Osteoblast (primary cell): ENCODE data around the gene NPIPA2. TPM values are rescaled to one million over a fixed set of nuclear protein-coding genes. Genes with fewer than 3 reads are reported as not detected.
"Not testable (repeated sequence)": the region's sequence is repeated elsewhere in the genome, so short reads cannot be mapped to it uniquely, and the experiment has no call there.

Experiments used
- DNase-seq: peaks from one replicate; pipeline ENCODE4 v3.0.0; 2011; ENCODE audit warnings: low spot score, mixed read lengths; ENCODE audit not compliant: insufficient read length; ENCODE audit errors: missing footprints
- H2AFZ ChIP-seq: 2 replicates; pipeline ENCODE4 v1.6.0; 2011; ENCODE audit warnings: mild to moderate bottlenecking, low read length
- H3K27ac ChIP-seq: 2 replicates; pipeline ENCODE4 v1.5.1; 2011; ENCODE audit warnings: mild to moderate bottlenecking, low read depth, low read length, moderate library complexity
- H3K27me3 ChIP-seq: 2 replicates; pipeline ENCODE4 v1.6.0; 2012; ENCODE audit warnings: mild to moderate bottlenecking, control low read depth, inconsistent platforms, low read length, moderate library complexity; ENCODE audit not compliant: insufficient read depth
- H3K36me3 ChIP-seq: 2 replicates; pipeline ENCODE4 v1.5.1; 2011; ENCODE audit warnings: mild to moderate bottlenecking, low read length, control low read depth, moderate library complexity; ENCODE audit not compliant: insufficient read depth
- H3K4me1 ChIP-seq: 2 replicates; pipeline ENCODE4 v1.5.1; 2011; ENCODE audit warnings: mild to moderate bottlenecking, low read length, control low read depth, moderate library complexity; ENCODE audit not compliant: insufficient read depth
- H3K4me2 ChIP-seq: 2 replicates; pipeline ENCODE4 v1.6.0; 2011; ENCODE audit warnings: mild to moderate bottlenecking, low read length; ENCODE audit not compliant: insufficient read depth
- H3K4me3 ChIP-seq: fragments of 200-600 bp; sonication (generic); 3 replicates; pipeline ENCODE4 v1.5.1; 2012; ENCODE audit warnings: mild to moderate bottlenecking, low read length, inconsistent platforms; ENCODE audit not compliant: insufficient read depth
- H3K79me2 ChIP-seq: 2 replicates; pipeline ENCODE4 v1.6.0; 2012; ENCODE audit warnings: mild to moderate bottlenecking, low read length, control low read depth, inconsistent platforms; ENCODE audit not compliant: insufficient read depth
- H3K9me3 ChIP-seq: 2 replicates; pipeline ENCODE4 v1.5.1; 2011; ENCODE audit warnings: low read depth, low read length, control low read depth
- H4K20me1 ChIP-seq: 2 replicates; pipeline ENCODE4 v1.6.0; 2012; ENCODE audit warnings: mild to moderate bottlenecking, low read length, control low read depth; ENCODE audit not compliant: insufficient read depth
- total RNA-seq: library from RNA; depleted of rRNA; stranded (reverse); fragments of >200 nt; gene quantifications from 2 replicates; pipeline ENCODE4 v1.2.3, GENCODE V29; 2012

NPIPA2 gene
- total RNA-seq = 0.72 TPM in 1 of 2 replicates, not detected in the other

- H3K27ac ChIP-seq, H3K4me2 ChIP-seq, DNase-seq, H4K20me1 ChIP-seq, H3K36me3 ChIP-seq, H3K4me3 ChIP-seq, H3K79me2 ChIP-seq, H3K27me3 ChIP-seq, H2AFZ ChIP-seq, H3K4me1 ChIP-seq, H3K9me3 ChIP-seq: not testable (repeated sequence)
Observed at GRCh38 chr16:14742273-14743128, at the start of gene NPIPA2. Gene NPIPA2 (plus strand): TSS chr16:14742533. CDS start chr16:14748066, 5,533 bp downstream.

DNA sequence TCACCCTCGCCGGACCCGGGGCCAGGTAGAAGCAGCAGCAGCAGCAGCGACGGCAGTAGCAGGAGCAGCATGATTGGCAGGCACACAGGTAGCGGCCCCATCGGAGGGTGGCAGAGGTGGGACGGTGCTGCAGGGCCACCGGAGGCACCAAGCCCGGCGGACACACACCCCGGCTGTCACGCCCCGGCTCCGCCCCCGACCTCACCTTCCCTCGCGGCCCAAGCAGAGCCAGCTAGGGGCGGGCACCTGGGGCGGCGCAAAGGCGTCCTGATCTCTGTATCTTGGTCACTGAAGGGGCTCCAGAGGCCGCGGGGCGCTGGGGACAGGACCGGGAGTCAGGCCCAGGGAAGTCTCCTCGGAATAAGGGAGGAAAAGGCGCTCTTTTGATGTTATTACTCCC, 48.2 kb upstream of the NPIPA2 start, which contains the start of gene PLA2G10:
Gene PLA2G10 (minus strand): TSS at position 180 of the 400 bp plus-strand sequence. CDS start 79 bp downstream, at position 101.
- not testable (repeated sequence) for H3K27ac ChIP-seq, H3K27me3 ChIP-seq, H2AFZ ChIP-seq, H3K4me2 ChIP-seq, H3K36me3 ChIP-seq, DNase-seq, H3K4me3 ChIP-seq, H3K79me2 ChIP-seq, H3K4me1 ChIP-seq, H3K9me3 ChIP-seq, H4K20me1 ChIP-seq

GRCh38 chr16:14701859-14702258, 40.5 kb upstream of the NPIPA2 start:
- DNase-seq, H3K4me1 ChIP-seq, H3K27ac ChIP-seq, H3K4me2 ChIP-seq, H3K36me3 ChIP-seq, H3K9me3 ChIP-seq, H3K79me2 ChIP-seq, H4K20me1 ChIP-seq, H3K4me3 ChIP-seq, H2AFZ ChIP-seq, H3K27me3 ChIP-seq: not testable (repeated sequence)

- DNase-seq, H3K79me2 ChIP-seq, H4K20me1 ChIP-seq, H3K36me3 ChIP-seq, H3K27me3 ChIP-seq, H3K4me1 ChIP-seq, H3K27ac ChIP-seq, H2AFZ ChIP-seq, H3K4me3 ChIP-seq, H3K9me3 ChIP-seq, H3K4me2 ChIP-seq: not testable (repeated sequence)
Observed at GRCh38 chr16:14702672-14703071, 39.7 kb upstream of the NPIPA2 start.

- H3K79me2 ChIP-seq, DNase-seq, H3K4me3 ChIP-seq, H3K36me3 ChIP-seq, H3K27ac ChIP-seq, H3K4me1 ChIP-seq, H4K20me1 ChIP-seq, H2AFZ ChIP-seq, H3K9me3 ChIP-seq, H3K4me2 ChIP-seq, H3K27me3 ChIP-seq: not testable (repeated sequence)
Observed at GRCh38 chr16:14703156-14704011, 38.9 kb upstream of the NPIPA2 start, which contains the start of gene NPIPA3. Gene NPIPA3 (plus strand): TSS chr16:14703411. CDS start chr16:14708944, 5,533 bp downstream.

GRCh38 chr16:14733233-14733632, 9.1 kb upstream of the NPIPA2 start:
- not testable (repeated sequence) for H2AFZ ChIP-seq, H3K4me3 ChIP-seq, H3K4me2 ChIP-seq, H4K20me1 ChIP-seq, H3K27ac ChIP-seq, H3K36me3 ChIP-seq, H3K9me3 ChIP-seq, H3K27me3 ChIP-seq, H3K79me2 ChIP-seq, DNase-seq, H3K4me1 ChIP-seq

GRCh38 chr16:14740832-14741385, 1.4 kb upstream of the NPIPA2 start:
- not testable (repeated sequence) for H3K4me3 ChIP-seq, H2AFZ ChIP-seq, DNase-seq, H3K4me1 ChIP-seq, H3K36me3 ChIP-seq, H4K20me1 ChIP-seq, H3K27ac ChIP-seq, H3K9me3 ChIP-seq, H3K4me2 ChIP-seq, H3K79me2 ChIP-seq, H3K27me3 ChIP-seq

GRCh38 chr16:14741794-14742193, 539 bp upstream of the NPIPA2 start:
- H2AFZ ChIP-seq, H4K20me1 ChIP-seq, H3K36me3 ChIP-seq: not testable (repeated sequence)

More at GRCh38 chr16:14741794-14742193, 539 bp upstream of the NPIPA2 start:
- not testable (repeated sequence) for H3K79me2 ChIP-seq, H3K4me3 ChIP-seq, H3K4me1 ChIP-seq, H3K27ac ChIP-seq, H3K4me2 ChIP-seq, DNase-seq, H3K9me3 ChIP-seq, H3K27me3 ChIP-seq
